PC-3 (cell line): ENCODE data around the gene CDK15. TPM values are rescaled to one million over a fixed set of nuclear protein-coding genes. Genes with fewer than 3 reads are reported as not detected.
A peak's percentile ranks its signal among the peaks of the same experiment; 100 is the strongest.

ENCODE experiments used
- ATAC-seq: fragments of 200-7000 bp; cut with Tn5 transposase; 2 replicates; pipeline ENCODE4 v1.9.1; 2020; ENCODE audit warnings: mild to moderate bottlenecking, moderate library complexity
- Bru-seq: library from RNA; stranded (reverse); fragments of 400-500 nt; gene quantifications from one replicate; lab custom pipeline; 2021; lab: Mats Ljungman, UMichigan
- BruChase-seq, 2 experiments: library from RNA; stranded (reverse); fragments of 400-500 nt; gene quantifications; one replicate each; lab custom pipeline; 2021; lab: Mats Ljungman, UMichigan
- BruUV-seq: library from RNA; stranded (reverse); fragments of 400-500 nt; replicated peaks from 2 replicates; lab custom pipeline; 2021; lab: Mats Ljungman, UMichigan
- CTCF ChIA-PET: fragments of 300-600 bp; sonication (Branson Sonifier 250); formaldehyde crosslinking; loops from one replicate; lab custom pipeline; 2022; ENCODE audit warnings: antibody characterized with exemption; lab: Charles Lee
- POLR2A ChIA-PET: fragments of 300-600 bp; sonication (Branson Sonifier 250); formaldehyde crosslinking; loops from one replicate; lab custom pipeline; 2022; ENCODE audit warnings: antibody characterized with exemption; ENCODE audit not compliant: unreplicated experiment; lab: Charles Lee
- DNase-seq: peaks from one replicate; pipeline ENCODE4 v3.0.0-alpha.2; 2015
- H2AFZ ChIP-seq: fragments of 300-600 bp; sonication (generic); 2 replicates; pipeline ENCODE4 v1.6.0; 2016; ENCODE audit warnings: antibody characterized with exemption, low read length
- H3F3A ChIP-seq: fragments of 300-600 bp; sonication (generic); one replicate; pipeline ENCODE4 v1.6.0; 2017; ENCODE audit warnings: antibody characterized with exemption, low read length, control low read depth, mild to moderate bottlenecking; ENCODE audit not compliant: unreplicated experiment
- H3K27ac ChIP-seq: fragments of 300-600 bp; sonication (generic); 2 replicates; pipeline ENCODE4 v1.5.1; 2016; ENCODE audit warnings: mild to moderate bottlenecking, low read length
- H3K27me3 ChIP-seq: fragments of 300-600 bp; sonication (generic); 2 replicates; pipeline ENCODE4 v1.6.1; 2016; ENCODE audit warnings: low read length, mixed read lengths
- H3K36me3 ChIP-seq: fragments of 300-600 bp; sonication (generic); 2 replicates; pipeline ENCODE4 v1.6.1; 2016; ENCODE audit warnings: low read depth, mixed run types, low read length, mixed read lengths
- H3K4me1 ChIP-seq: fragments of 300-600 bp; sonication (generic); 2 replicates; pipeline ENCODE4 v1.5.1; 2016; ENCODE audit warnings: low read length; ENCODE audit not compliant: insufficient read depth
- H3K4me2 ChIP-seq: fragments of 300-600 bp; sonication (generic); 2 replicates; pipeline ENCODE4 v1.6.0; 2016; ENCODE audit warnings: low read length
- H3K4me3 ChIP-seq: fragments of 300-600 bp; sonication (generic); 2 replicates; pipeline ENCODE4 v1.5.1; 2016; ENCODE audit warnings: mild to moderate bottlenecking, low read length, mixed read lengths
- H3K79me2 ChIP-seq: fragments of 300-600 bp; sonication (generic); 2 replicates; pipeline ENCODE4 v1.6.1; 2017; ENCODE audit warnings: low read length, mixed read lengths
- H3K9ac ChIP-seq: fragments of 300-600 bp; sonication (generic); 2 replicates; pipeline ENCODE4 v1.6.0; 2016; ENCODE audit warnings: mild to moderate bottlenecking, low read length
- H3K9me2 ChIP-seq: fragments of 300-600 bp; sonication (generic); replicated peaks from 2 replicates; pipeline ENCODE4 v1.6.1; 2016; ENCODE audit warnings: mixed run types, low read length, mixed read lengths
- H3K9me3 ChIP-seq: fragments of 300-600 bp; sonication (generic); 2 replicates; pipeline ENCODE4 v1.6.1; 2016; ENCODE audit warnings: low read length, mixed read lengths
- H4K20me1 ChIP-seq: fragments of 300-600 bp; sonication (generic); 2 replicates; pipeline ENCODE4 v1.6.1; 2016; ENCODE audit warnings: low read length, mixed read lengths
- CTCF ChIP-seq: fragments of 300-600 bp; sonication (generic); conservative IDR thresholded peaks from 2 replicates; pipeline ENCODE4 v1.5.1; 2017; ENCODE audit warnings: antibody characterized with exemption, low read depth, mild to moderate bottlenecking, low read length
- EZH2 ChIP-seq: fragments of 300-600 bp; sonication (generic); IDR thresholded peaks from one replicate; pipeline ENCODE4 v1.6.1; 2017; ENCODE audit warnings: antibody characterized with exemption, mild to moderate bottlenecking, low read length; ENCODE audit not compliant: unreplicated experiment
- EZH2phosphoT487 ChIP-seq: fragments of 300-600 bp; sonication (generic); IDR thresholded peaks from 2 replicates; pipeline ENCODE4 v1.6.1; 2018; ENCODE audit warnings: mild to moderate bottlenecking, antibody characterized with exemption, low read length, borderline replicate concordance
- intact Hi-C: fragments of 100-400 bp; cut with micrococcal nuclease; formaldehyde crosslinking; loops from 2 replicates; pipeline ENCODE4 v1.9.0; 2023
- long read RNA-seq: library from polyadenylated mRNA; unstranded; transcript quantifications from one replicate; pipeline ENCODE4 v2.0.0, GENCODE V29; 2021; ENCODE audit not compliant: unreplicated experiment
- total RNA-seq: library from RNA; depleted of rRNA; stranded (reverse); fragments of >200 nt; gene quantifications from 2 replicates; pipeline ENCODE4 v1.2.3, GENCODE V29; 2014; rRNA removed

CDK15 gene
- 2.4 TPM in 1 of 2 replicates, not detected in the other for total RNA-seq
- Bru-seq, nascent RNA: percentile 10 among the genes with signal in this experiment
- BruChase-seq, experiment 1, labeled RNA remaining after a 6-hour chase: percentile 6 among the genes with signal in this experiment
- percentile 6 among the genes with signal in this experiment for BruChase-seq, experiment 2, labeled RNA remaining after a 2-hour chase
- long read RNA-seq: 0 reads

GRCh38 chr2:201806442-201807170 lies at the start of gene CDK15:
CDK15 (plus strand) TSS chr2:201806537; CDS start chr2:201806665, 128 bp downstream.
- DNase-seq (no peak), ATAC-seq (no peak)
- Histone ChIP-seq H3K27me3 (no peaks in the 10 kb centered on the region), H3F3A (no peaks in the 10 kb centered on the region), H3K79me2 (no peaks in the 10 kb centered on the region), H3K4me1 (no peaks in the 10 kb centered on the region), H3K4me3 (no peak within 1 kb of the TSS), H2AFZ (no peak within 1 kb of the TSS), H3K9me3 (no peaks in the 10 kb centered on the region), H3K4me2 (no peak within 1 kb of the TSS), H4K20me1 (no peaks in the 10 kb centered on the region), H3K36me3 (no peaks in the 10 kb centered on the region), H3K27ac (no peak within 1 kb of the TSS), H3K9me2 (no peaks in the 10 kb centered on the region), H3K9ac (no peak within 1 kb of the TSS)
- BruUV-seq: no TSS peak
- CTCF ChIA-PET: no interaction called here
- no peak for TF ChIP-seq EZH2phosphoT487
- TF ChIP-seq EZH2: no peak
- no peak for TF ChIP-seq CTCF
- intact Hi-C loops: no loop called here
- POLR2A ChIA-PET: no interaction called here

DNA sequence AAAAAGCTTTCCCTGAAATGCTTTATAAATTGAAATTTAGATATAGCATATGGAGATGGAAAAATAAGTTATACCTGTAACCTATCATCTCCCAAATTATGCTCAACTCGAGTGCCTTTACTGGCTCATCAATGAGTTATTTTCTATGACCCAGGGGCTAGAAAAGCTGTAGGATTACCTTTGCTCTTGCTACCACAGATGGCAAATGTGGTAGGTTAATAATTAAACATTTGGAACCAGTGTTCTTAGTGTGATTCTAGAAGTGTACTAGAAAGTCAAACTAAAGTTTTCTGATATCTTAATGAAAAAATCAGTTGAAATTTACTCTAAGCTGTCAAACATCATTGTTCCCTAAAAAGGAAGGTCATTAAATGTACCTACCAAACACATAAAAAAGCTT lies 48.1 kb upstream of the CDK15 start:
- BruUV-seq: no TSS peak
- no peak overlapping the region for H2AFZ ChIP-seq
- H3K36me3 ChIP-seq: peaks cover 13% of the 10 kb centered on the region
- ATAC-seq: no peak
- POLR2A ChIA-PET: no interaction called here
- TF ChIP-seq EZH2phosphoT487: no peak
- no peak for TF ChIP-seq CTCF
- no peak for TF ChIP-seq EZH2
- H4K20me1 ChIP-seq: no peaks in the 10 kb centered on the region
- no peak overlapping the region for H3K4me2 ChIP-seq
- DNase-seq: no peak
- intact Hi-C loops: no loop called here
- H3K4me1 ChIP-seq: peaks cover 10% of the 10 kb centered on the region
- H3K27me3 ChIP-seq: no peaks in the 10 kb centered on the region
- no peak overlapping the region for H3K9ac ChIP-seq
- H3K4me3 ChIP-seq: no peak overlapping the region
- no peaks in the 10 kb centered on the region for H3F3A ChIP-seq
- no peak overlapping the region for H3K27ac ChIP-seq
- CTCF ChIA-PET: interaction anchor here (0.6 kb wide), 1 partner anchor 282 kb away, joined by 6 read pairs; no protein-coding TSS in a partner anchor
- H3K79me2 ChIP-seq: no peaks in the 10 kb centered on the region
- no peaks in the 10 kb centered on the region for H3K9me2 ChIP-seq
- no peaks in the 10 kb centered on the region for H3K9me3 ChIP-seq

- no peaks in the 10 kb centered on the region for H3K9me2 ChIP-seq
- H3K4me1 ChIP-seq: peaks cover 10% of the 10 kb centered on the region
- peaks cover 13% of the 10 kb centered on the region for H3K36me3 ChIP-seq
- intact Hi-C loops: no loop called here
- BruUV-seq: no TSS peak
- H3F3A ChIP-seq: no peaks in the 10 kb centered on the region
- CTCF ChIA-PET: no interaction called here
- H3K27ac ChIP-seq: no peak overlapping the region
- ATAC-seq: no peak
- H3K4me2 ChIP-seq: no peak overlapping the region
- no peaks in the 10 kb centered on the region for H4K20me1 ChIP-seq
- POLR2A ChIA-PET: no interaction called here
- TF ChIP-seq CTCF (no peak), EZH2 (no peak), EZH2phosphoT487 (no peak)
- no peaks in the 10 kb centered on the region for H3K27me3 ChIP-seq
- H2AFZ ChIP-seq: no peak overlapping the region
- DNase-seq: no peak
- H3K4me3 ChIP-seq: no peak overlapping the region
- no peaks in the 10 kb centered on the region for H3K9me3 ChIP-seq
- H3K79me2 ChIP-seq: no peaks in the 10 kb centered on the region
- no peak overlapping the region for H3K9ac ChIP-seq
These were observed 47.5 kb upstream of the CDK15 start for GRCh38 chr2:201758873-201759272.
